ENCODE results near the gene FAM78A.

Gene FAM78A

GRCh38 chr9:131277287-131277909, 1.1 kb upstream of the FAM78A start:
- Histone ChIP-seq H3K27ac (no peak overlapping the region), H3K27me3 (replicated peaks) (peaks cover 34% of the 10 kb centered on the region), H3K4me3 (ENCODE audit: low read depth, low read length) (peak overlapping the region; percentile 30), H3K36me3 (replicated peaks) (no peaks in the 10 kb centered on the region)
- no peak for TF ChIP-seq CTCF (IDR thresholded peaks at IDR 0.05; ENCODE audit: low read depth, low read length, missing control alignments)
- in situ Hi-C loops (cut with HindIII; ENCODE audit: low pct_ligation_motif_present, low sequenced_read_pairs), result no loop called here
- no peak for DNase-seq

- H3K27ac ChIP-seq, result no peak overlapping the region
- no peak for DNase-seq
- H3K4me3 ChIP-seq (ENCODE audit: low read depth, low read length), result peak overlapping the region; percentile 5
- H3K27me3 ChIP-seq (replicated peaks), result peaks cover 29% of the 10 kb centered on the region
- no peaks in the 10 kb centered on the region for H3K36me3 ChIP-seq (replicated peaks)
- TF ChIP-seq CTCF (IDR thresholded peaks at IDR 0.05; ENCODE audit: low read depth, low read length, missing control alignments), result no peak
- in situ Hi-C loops (cut with HindIII; ENCODE audit: low pct_ligation_motif_present, low sequenced_read_pairs), result no loop called here
These were observed 579 bp upstream of the FAM78A start for GRCh38 chr9:131276891-131277286.

GRCh38 chr9:131275332-131276093, 797 bp downstream of the FAM78A start:
- no peak overlapping the region for H3K27ac ChIP-seq
- H3K27me3 ChIP-seq (replicated peaks), result peaks cover 21% of the 10 kb centered on the region
- TF ChIP-seq CTCF (IDR thresholded peaks at IDR 0.05; ENCODE audit: low read depth, low read length, missing control alignments), result no peak
- DNase-seq, result no peak
- no peak overlapping the region for H3K4me3 ChIP-seq (ENCODE audit: low read depth, low read length)
- in situ Hi-C loops (cut with HindIII; ENCODE audit: low pct_ligation_motif_present, low sequenced_read_pairs), result no loop called here
- no peaks in the 10 kb centered on the region for H3K36me3 ChIP-seq (replicated peaks)

- no peak for DNase-seq
- in situ Hi-C loops (cut with HindIII; ENCODE audit: low pct_ligation_motif_present, low sequenced_read_pairs), result no loop called here
- no peak for TF ChIP-seq CTCF (IDR thresholded peaks at IDR 0.05; ENCODE audit: low read depth, low read length, missing control alignments)
- Histone ChIP-seq H3K27ac (no peak overlapping the region), H3K4me3 (ENCODE audit: low read depth, low read length) (no peak overlapping the region), H3K27me3 (replicated peaks) (peaks cover 21% of the 10 kb centered on the region), H3K36me3 (replicated peaks) (no peaks in the 10 kb centered on the region)
These were observed 1.5 kb downstream of the FAM78A start for GRCh38 chr9:131274674-131275331.

- no peaks in the 10 kb centered on the region for H3K36me3 ChIP-seq (replicated peaks)
- DNase-seq, result no peak
- H3K27me3 ChIP-seq (replicated peaks), result peaks cover 21% of the 10 kb centered on the region
- no peak overlapping the region for H3K4me3 ChIP-seq (ENCODE audit: low read depth, low read length)
- no peak for TF ChIP-seq CTCF (IDR thresholded peaks at IDR 0.05; ENCODE audit: low read depth, low read length, missing control alignments)
- H3K27ac ChIP-seq, result no peak overlapping the region
- in situ Hi-C loops (cut with HindIII; ENCODE audit: low pct_ligation_motif_present, low sequenced_read_pairs), result no loop called here
These were observed 2.2 kb downstream of the FAM78A start for GRCh38 chr9:131273856-131274673.
